Neural cell (in vitro differentiated cells): ENCODE measurements around the gene NF1. TPM values are rescaled to one million over a fixed set of nuclear protein-coding genes. Genes with fewer than 3 reads are reported as not detected.

Source experiments
- H2AFZ ChIP-seq: fragments of 200-600, 300-800 bp; sonication (generic), shearing (Covaris generic); 2 replicates; pipeline ENCODE4 v1.6.0; 2014; ENCODE audit warnings: low read depth, mild to moderate bottlenecking, antibody characterized with exemption, low read length, moderate library complexity
- H3F3A ChIP-seq: fragments of 200-600 bp; shearing (Covaris generic); 2 replicates; pipeline ENCODE4 v1.6.1; 2016; ENCODE audit warnings: mild to moderate bottlenecking, moderate library complexity, mixed read lengths, antibody characterized with exemption, low read length; ENCODE audit not compliant: insufficient read depth, poor library complexity, severe bottlenecking
- H3K27ac ChIP-seq: fragments of 200-600, 300-800 bp; sonication (generic), shearing (Covaris generic); 2 replicates; pipeline ENCODE4 v1.5.1; 2014; ENCODE audit warnings: mild to moderate bottlenecking, low read length, moderate library complexity
- H3K27me3 ChIP-seq: fragments of 300-800, 200-600 bp; sonication (generic), shearing (Covaris generic); 2 replicates; pipeline ENCODE4 v1.6.0; 2014; ENCODE audit warnings: mild to moderate bottlenecking, low read depth, low read length, moderate library complexity; ENCODE audit not compliant: insufficient read depth
- H3K36me3 ChIP-seq: fragments of 300-800, 200-600 bp; sonication (generic), shearing (Covaris generic); 2 replicates; pipeline ENCODE4 v1.5.1; 2014; ENCODE audit warnings: mild to moderate bottlenecking, antibody characterized with exemption, low read length, moderate library complexity; ENCODE audit not compliant: insufficient read depth
- H3K4me2 ChIP-seq: fragments of 300-800, 200-600 bp; sonication (generic), shearing (Covaris generic); 2 replicates; pipeline ENCODE4 v1.6.0; 2014; ENCODE audit warnings: mild to moderate bottlenecking, low read length
- H3K4me3 ChIP-seq: fragments of 300-800, 200-600 bp; sonication (generic), shearing (Covaris generic); 2 replicates; pipeline ENCODE4 v1.5.1; 2014; ENCODE audit warnings: mild to moderate bottlenecking, low read length, moderate library complexity
- H3K79me2 ChIP-seq: fragments of 200-600 bp; shearing (Covaris generic); replicated peaks from 2 replicates; pipeline ENCODE4 v1.6.0; 2014; ENCODE audit warnings: mild to moderate bottlenecking, low read length, moderate library complexity; ENCODE audit not compliant: insufficient read depth
- H3K9ac ChIP-seq: fragments of 300-800, 200-600 bp; sonication (generic), shearing (Covaris generic); 2 replicates; pipeline ENCODE4 v1.6.1; 2016; ENCODE audit warnings: mild to moderate bottlenecking, low read length, mixed read lengths
- H3K9me2 ChIP-seq: fragments of 200-600 bp; shearing (Covaris generic); 2 replicates; pipeline ENCODE4 v1.6.1; 2016; ENCODE audit warnings: mild to moderate bottlenecking, low read length, mixed read lengths; ENCODE audit not compliant: insufficient read depth
- H3K9me3 ChIP-seq: fragments of 200-600, 300-800 bp; sonication (generic), shearing (Covaris generic); 2 replicates; pipeline ENCODE4 v1.6.1; 2016; ENCODE audit warnings: mild to moderate bottlenecking, mixed run types, low read length, moderate library complexity, mixed read lengths
- H4K20me1 ChIP-seq: fragments of 200-600 bp; shearing (Covaris generic); 2 replicates; pipeline ENCODE4 v1.6.1; 2016; ENCODE audit warnings: mild to moderate bottlenecking, mixed run types; ENCODE audit not compliant: insufficient read depth
- CTCF ChIP-seq: fragments of 450-650 bp; IDR thresholded peaks from 2 replicates; pipeline ENCODE4 v1.5.1; 2014; ENCODE audit warnings: antibody characterized with exemption, mild to moderate bottlenecking, moderate library complexity; ENCODE audit not compliant: poor library complexity, severe bottlenecking
- EP300 ChIP-seq: fragments of 450-650 bp; conservative IDR thresholded peaks from 2 replicates; pipeline ENCODE4 v1.6.1; 2014; ENCODE audit warnings: antibody characterized with exemption, mild to moderate bottlenecking, moderate library complexity; ENCODE audit not compliant: poor library complexity, severe bottlenecking
- EZH2 ChIP-seq: fragments of 200-600, 300-800 bp; shearing (Covaris generic), sonication (generic); IDR thresholded peaks from 2 replicates; pipeline ENCODE4 v1.6.1; 2014; ENCODE audit warnings: antibody characterized with exemption, low read length, borderline replicate concordance, mild to moderate bottlenecking; ENCODE audit not compliant: insufficient read depth, poor library complexity, severe bottlenecking
- MXI1 ChIP-seq: fragments of 450-650 bp; conservative IDR thresholded peaks from 2 replicates; pipeline ENCODE4 v1.6.1; 2014; ENCODE audit warnings: antibody characterized with exemption, mild to moderate bottlenecking; ENCODE audit not compliant: poor library complexity, severe bottlenecking
- POLR2AphosphoS5 ChIP-seq: IDR thresholded peaks from 2 replicates; pipeline ENCODE4 v1.6.1; 2012
- RAD21 ChIP-seq: fragments of 450-650 bp; conservative IDR thresholded peaks from 2 replicates; pipeline ENCODE4 v1.6.1; 2014; ENCODE audit warnings: antibody characterized with exemption, mild to moderate bottlenecking, moderate library complexity
- REST ChIP-seq: IDR thresholded peaks from 2 replicates; pipeline ENCODE4 v1.6.1; 2012; ENCODE audit warnings: borderline replicate concordance
- SMC3 ChIP-seq: fragments of 450-650 bp; conservative IDR thresholded peaks from 2 replicates; pipeline ENCODE4 v1.6.1; 2014; ENCODE audit warnings: antibody characterized with exemption, mild to moderate bottlenecking, moderate library complexity; ENCODE audit not compliant: poor library complexity
- TAF1 ChIP-seq: IDR thresholded peaks from 2 replicates; pipeline ENCODE4 v1.6.1; 2012; ENCODE audit warnings: low read depth
- polyA plus RNA-seq: library from polyadenylated mRNA; depleted of rRNA; stranded (reverse); fragments of >200 nt; gene quantifications from 2 replicates; pipeline ENCODE4 v1.2.3, GENCODE V29; 2014

Gene NF1
- polyA plus RNA-seq, 1 donor from 2014 or later, result 22.4 TPM

GRCh38 chr17:31048142-31048541 lies 46.6 kb upstream of the NF1 start:
- H4K20me1 ChIP-seq, result no peaks in the 10 kb centered on the region
- TF ChIP-seq EZH2 (no peak), CTCF (no peak), SMC3 (no peak), MXI1 (no peak), RAD21 (no peak), REST (no peak), POLR2AphosphoS5 (no peak), EP300 (no peak), TAF1 (no peak)
- no peak overlapping the region for H3K27ac ChIP-seq
- no peak overlapping the region for H2AFZ ChIP-seq
- no peak overlapping the region for H3K9ac ChIP-seq
- no peaks in the 10 kb centered on the region for H3K9me3 ChIP-seq
- no peaks in the 10 kb centered on the region for H3K9me2 ChIP-seq
- H3K79me2 ChIP-seq, result no peaks in the 10 kb centered on the region
- H3K36me3 ChIP-seq, result no peaks in the 10 kb centered on the region
- no peak overlapping the region for H3K4me2 ChIP-seq
- H3K4me3 ChIP-seq, result no peak overlapping the region
- H3F3A ChIP-seq, result no peaks in the 10 kb centered on the region
- no peaks in the 10 kb centered on the region for H3K27me3 ChIP-seq

- TF ChIP-seq POLR2AphosphoS5 (no peak), MXI1 (no peak)
- no peaks in the 10 kb centered on the region for H3K79me2 ChIP-seq
Observed at GRCh38 chr17:31048780-31049179, 46.0 kb upstream of the NF1 start.

GRCh38 chr17:31050948-31051347 lies 43.8 kb upstream of the NF1 start:
- no peak overlapping the region for H3K9ac ChIP-seq
- no peak for TF ChIP-seq SMC3
- TF ChIP-seq RAD21, result no peak
- TF ChIP-seq POLR2AphosphoS5, result no peak

More at GRCh38 chr17:31048780-31049179, 46.0 kb upstream of the NF1 start:
- Histone ChIP-seq H3F3A (no peaks in the 10 kb centered on the region), H3K9me3 (no peaks in the 10 kb centered on the region), H2AFZ (no peak overlapping the region), H3K4me2 (no peak overlapping the region), H3K4me3 (no peak overlapping the region), H3K27ac (no peak overlapping the region), H4K20me1 (no peaks in the 10 kb centered on the region), H3K9me2 (no peaks in the 10 kb centered on the region), H3K9ac (no peak overlapping the region), H3K27me3 (no peaks in the 10 kb centered on the region), H3K36me3 (no peaks in the 10 kb centered on the region)

More at GRCh38 chr17:31050948-31051347, 43.8 kb upstream of the NF1 start:
- H3K27ac ChIP-seq, result no peak overlapping the region
- H3K27me3 ChIP-seq, result no peaks in the 10 kb centered on the region
- H3K4me2 ChIP-seq, result no peak overlapping the region
- no peak overlapping the region for H2AFZ ChIP-seq
- H3K36me3 ChIP-seq, result no peaks in the 10 kb centered on the region
- no peak overlapping the region for H3K4me3 ChIP-seq
- no peaks in the 10 kb centered on the region for H3K79me2 ChIP-seq
- no peaks in the 10 kb centered on the region for H4K20me1 ChIP-seq
- H3K9me3 ChIP-seq, result no peaks in the 10 kb centered on the region
- H3K9me2 ChIP-seq, result no peaks in the 10 kb centered on the region
- H3F3A ChIP-seq, result no peaks in the 10 kb centered on the region
